Cardiac septum (tissue), 1 donor: ENCODE measurements around the gene MKRN1. TPM values are rescaled to one million over a fixed set of nuclear protein-coding genes. Genes with fewer than 3 reads are reported as not detected.

Experiments
- total RNA-seq: library from RNA; stranded (reverse); fragmentation: NEBNext Ultra II Directional; extraction: Animal tissue kit (Norgen Biotek cat#: 25700); gene quantifications from one replicate; pipeline ENCODE4 v1.2.1, GENCODE V29; 2021
- donor health status: DM: no; HTN: no; CAD: no.

Gene MKRN1
- total RNA-seq, 1 donor from 2014 or later, result 95.0 TPM

Other genes with a start within 250 kb of the MKRN1 start
- 13.2 TPM for gene SLC37A3, start 81.0 kb downstream of the MKRN1 start, total RNA-seq
- gene RAB19, start 75.4 kb downstream of the MKRN1 start, total RNA-seq, result not detected
- gene DENND2A, start 161.3 kb upstream of the MKRN1 start, total RNA-seq, result 7.2 TPM
- 9.3 TPM for gene ADCK2, start 193.4 kb upstream of the MKRN1 start, total RNA-seq
- gene NDUFB2, start 217.2 kb upstream of the MKRN1 start, total RNA-seq, result 505 TPM